ENCODE measurements around the gene ZNF320. TPM values are rescaled to one million over a fixed set of nuclear protein-coding genes. Genes with fewer than 3 reads are reported as not detected.
"Not testable (repeated sequence)": the region's sequence is repeated elsewhere in the genome, so short reads cannot be mapped to it uniquely, and the experiment has no call there.

Gene ZNF320
- total and polyA plus RNA-seq, 2 donors (not counting 1 experiment from before 2014, with no cell fraction given) = 3.6 to 19.7 TPM

DNA sequence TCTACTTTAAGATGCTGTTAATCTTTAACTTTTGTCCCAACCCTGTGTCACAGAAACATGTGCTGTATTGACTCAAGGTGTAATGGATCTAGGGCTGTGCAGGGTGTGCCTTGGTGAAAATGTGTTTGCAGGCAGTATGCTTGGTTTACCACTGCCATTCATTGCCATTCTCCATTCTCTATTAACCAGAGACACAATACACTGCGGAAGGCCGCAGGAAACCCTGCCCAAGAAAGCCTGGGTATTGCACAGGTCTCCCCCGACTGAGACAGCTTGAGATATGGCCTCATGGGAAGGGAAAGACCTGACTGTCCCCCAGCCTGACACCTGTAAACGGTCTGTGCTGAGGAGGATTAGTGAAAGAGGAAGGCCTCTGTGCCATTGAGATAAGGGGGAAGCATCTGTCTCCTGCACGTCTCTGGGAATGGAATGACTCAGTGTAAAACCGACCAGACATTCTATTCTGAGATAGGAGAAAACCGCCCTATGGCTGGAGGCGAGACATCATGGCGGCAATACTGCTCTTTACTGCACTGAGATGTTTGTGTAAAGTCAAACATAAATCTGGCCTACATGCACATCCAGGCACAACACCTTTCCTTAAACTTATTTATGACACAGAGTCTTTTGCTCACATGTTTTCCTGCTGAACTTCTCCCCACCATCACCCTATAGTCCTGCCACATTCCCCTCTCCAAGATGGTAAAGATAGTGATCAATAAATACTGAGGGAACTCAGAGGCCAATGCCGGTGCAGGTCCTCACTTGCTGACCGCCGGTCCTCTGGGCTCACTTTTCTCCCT, 38.9 kb upstream of the ZNF320 start:
- H3K9me3 ChIP-seq (ENCODE audit: control insufficient read depth, insufficient read depth, low read depth, low read length) = no peaks in the 10 kb centered on the region
- no peak overlapping the region for H3K4me2 ChIP-seq (ENCODE audit: extremely low read depth, insufficient read depth, low read length)
- no peak overlapping the region for H2AFZ ChIP-seq (ENCODE audit: low read length)
- H3K4me1 ChIP-seq (ENCODE audit: control insufficient read depth, extremely low read depth, insufficient read depth, low read length) = no peaks in the 10 kb centered on the region
- no peak for DNase-seq (ENCODE audit: low read depth in 2 of 2)
- H4K20me1 ChIP-seq (ENCODE audit: control insufficient read depth, extremely low read depth, insufficient read depth, low read length) = no peaks in the 10 kb centered on the region
- H3K4me3 ChIP-seq (replicated peaks in 1 of 4; ENCODE audit: control extremely low read depth in 1 of 4, insufficient read depth in 1 of 4, low read depth in 3 of 4, low read length in 4 of 4) = no peak overlapping the region
- no peak overlapping the region for H3K27ac ChIP-seq (ENCODE audit: insufficient read depth, low read length)
- H3K9ac ChIP-seq (ENCODE audit: insufficient read depth, low read length) = no peak overlapping the region
- no peak for TF ChIP-seq EZH2 (IDR thresholded peaks at IDR 0.05; ENCODE audit: low read length, missing control alignments)
- TF ChIP-seq, protein P1, sequence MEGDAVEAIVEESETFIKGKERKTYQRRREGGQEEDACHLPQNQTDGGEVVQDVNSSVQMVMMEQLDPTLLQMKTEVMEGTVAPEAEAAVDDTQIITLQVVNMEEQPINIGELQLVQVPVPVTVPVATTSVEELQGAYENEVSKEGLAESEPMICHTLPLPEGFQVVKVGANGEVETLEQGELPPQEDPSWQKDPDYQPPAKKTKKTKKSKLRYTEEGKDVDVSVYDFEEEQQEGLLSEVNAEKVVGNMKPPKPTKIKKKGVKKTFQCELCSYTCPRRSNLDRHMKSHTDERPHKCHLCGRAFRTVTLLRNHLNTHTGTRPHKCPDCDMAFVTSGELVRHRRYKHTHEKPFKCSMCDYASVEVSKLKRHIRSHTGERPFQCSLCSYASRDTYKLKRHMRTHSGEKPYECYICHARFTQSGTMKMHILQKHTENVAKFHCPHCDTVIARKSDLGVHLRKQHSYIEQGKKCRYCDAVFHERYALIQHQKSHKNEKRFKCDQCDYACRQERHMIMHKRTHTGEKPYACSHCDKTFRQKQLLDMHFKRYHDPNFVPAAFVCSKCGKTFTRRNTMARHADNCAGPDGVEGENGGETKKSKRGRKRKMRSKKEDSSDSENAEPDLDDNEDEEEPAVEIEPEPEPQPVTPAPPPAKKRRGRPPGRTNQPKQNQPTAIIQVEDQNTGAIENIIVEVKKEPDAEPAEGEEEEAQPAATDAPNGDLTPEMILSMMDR (conservative IDR thresholded peaks at IDR 0.05 in 1 of 2, IDR thresholded peaks at IDR 0.05 in 1 of 2; ENCODE audit: low read depth in 1 of 2, low read length in 2 of 2) = no peak
- H3K79me2 ChIP-seq (ENCODE audit: control insufficient read depth, insufficient read depth, low read length) = no peaks in the 10 kb centered on the region
- no peaks in the 10 kb centered on the region for H3K27me3 ChIP-seq (ENCODE audit: control insufficient read depth, insufficient read depth, low read length)
- no peaks in the 10 kb centered on the region for H3K36me3 ChIP-seq (ENCODE audit: control insufficient read depth, insufficient read depth, low read length)

DNA sequence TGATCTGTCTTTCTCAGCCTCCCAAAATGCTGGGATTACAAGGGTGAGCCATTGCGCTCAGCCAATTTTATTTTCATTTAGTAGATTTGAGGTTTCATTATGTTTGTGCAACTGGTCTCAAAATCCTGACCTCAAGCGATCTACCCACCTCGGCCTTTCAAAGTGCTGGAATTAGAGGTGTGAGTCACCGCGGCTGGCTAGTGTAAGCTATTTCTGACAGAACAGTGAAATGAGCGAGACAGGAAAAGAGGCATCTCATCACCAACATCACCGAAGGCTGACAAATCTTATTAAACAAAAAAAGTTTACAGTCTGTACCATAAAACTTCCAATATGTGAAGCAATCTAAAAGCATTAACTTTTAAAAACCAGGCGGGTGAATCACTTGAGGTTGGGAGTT, 38.0 kb upstream of the ZNF320 start:
- H2AFZ ChIP-seq (ENCODE audit: low read length) = no peak overlapping the region
- peak; percentile 51 to 86 for DNase-seq (ENCODE audit: low read depth in 2 of 2)
- no peaks in the 10 kb centered on the region for H3K79me2 ChIP-seq (ENCODE audit: control insufficient read depth, insufficient read depth, low read length)
- no peak overlapping the region for H3K27ac ChIP-seq (ENCODE audit: insufficient read depth, low read length)
- no peaks in the 10 kb centered on the region for H3K36me3 ChIP-seq (ENCODE audit: control insufficient read depth, insufficient read depth, low read length)
- no peak overlapping the region for H3K4me3 ChIP-seq (replicated peaks in 1 of 4; ENCODE audit: control extremely low read depth in 1 of 4, insufficient read depth in 1 of 4, low read depth in 3 of 4, low read length in 4 of 4)
- H4K20me1 ChIP-seq (ENCODE audit: control insufficient read depth, extremely low read depth, insufficient read depth, low read length) = no peaks in the 10 kb centered on the region
- H3K9me3 ChIP-seq (ENCODE audit: control insufficient read depth, insufficient read depth, low read depth, low read length) = no peaks in the 10 kb centered on the region
- no peaks in the 10 kb centered on the region for H3K4me1 ChIP-seq (ENCODE audit: control insufficient read depth, extremely low read depth, insufficient read depth, low read length)
- H3K4me2 ChIP-seq (ENCODE audit: extremely low read depth, insufficient read depth, low read length) = no peak overlapping the region
- H3K27me3 ChIP-seq (ENCODE audit: control insufficient read depth, insufficient read depth, low read length) = no peaks in the 10 kb centered on the region
- TF ChIP-seq, protein P1 (conservative IDR thresholded peaks at IDR 0.05 in 1 of 2, IDR thresholded peaks at IDR 0.05 in 1 of 2; ENCODE audit: low read depth in 1 of 2, low read length in 2 of 2) = no peak
- no peak for TF ChIP-seq EZH2 (IDR thresholded peaks at IDR 0.05; ENCODE audit: low read length, missing control alignments)
- no peak overlapping the region for H3K9ac ChIP-seq (ENCODE audit: insufficient read depth, low read length)

DNA sequence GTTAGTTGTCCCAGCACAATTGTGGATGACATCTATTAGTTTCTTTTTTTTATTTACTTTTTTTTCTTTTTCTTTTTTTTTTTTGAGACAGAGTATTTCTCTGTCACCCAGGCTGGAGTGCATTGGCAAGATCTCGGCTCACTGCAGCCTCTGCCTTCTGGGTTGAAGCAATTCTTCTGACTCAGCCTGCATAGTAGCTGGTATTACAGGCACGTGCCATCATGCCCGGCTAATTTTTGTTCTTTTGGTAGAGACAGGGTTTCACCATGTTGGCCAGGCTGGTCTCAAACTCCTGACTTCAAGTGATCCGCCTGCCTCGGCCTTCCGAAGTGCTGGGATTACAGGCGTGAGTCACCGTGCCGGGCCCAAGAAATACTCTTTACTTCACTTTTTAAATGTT, 27.2 kb upstream of the ZNF320 start:
- not testable (repeated sequence) for H3K9ac ChIP-seq (ENCODE audit: insufficient read depth, low read length); H2AFZ ChIP-seq (ENCODE audit: low read length); H4K20me1 ChIP-seq (ENCODE audit: control insufficient read depth, extremely low read depth, insufficient read depth, low read length); DNase-seq (ENCODE audit: low read depth in 2 of 2); H3K4me1 ChIP-seq (ENCODE audit: control insufficient read depth, extremely low read depth, insufficient read depth, low read length); H3K4me3 ChIP-seq (replicated peaks in 1 of 4; ENCODE audit: control extremely low read depth in 1 of 4, insufficient read depth in 1 of 4, low read depth in 3 of 4, low read length in 4 of 4); H3K27ac ChIP-seq (ENCODE audit: insufficient read depth, low read length); H3K79me2 ChIP-seq (ENCODE audit: control insufficient read depth, insufficient read depth, low read length); H3K36me3 ChIP-seq (ENCODE audit: control insufficient read depth, insufficient read depth, low read length); H3K4me2 ChIP-seq (ENCODE audit: extremely low read depth, insufficient read depth, low read length); H3K9me3 ChIP-seq (ENCODE audit: control insufficient read depth, insufficient read depth, low read depth, low read length); H3K27me3 ChIP-seq (ENCODE audit: control insufficient read depth, insufficient read depth, low read length)
